CD14-positive monocyte (primary cell): Measurements from ENCODE around the gene TOM1L2. TPM values are rescaled to one million over a fixed set of nuclear protein-coding genes. Genes with fewer than 3 reads are reported as not detected.

Experiments used
- DNase-seq, 3 donors: peaks; one replicate each; pipeline ENCODE4 v3.0.0-alpha.2; 2011 to 2022
- H2AFZ ChIP-seq: 2 replicates; pipeline ENCODE4 v1.6.0; 2012; ENCODE audit warnings: mild to moderate bottlenecking, low read depth, low read length, inconsistent platforms; ENCODE audit not compliant: insufficient read depth, poor library complexity, severe bottlenecking
- H3K27ac ChIP-seq, 2 donors: 1 replicate in 1 of 2; 2 replicates in 1 of 2; pipeline ENCODE4 v1.5.1; 2012 to 2013; ENCODE audit warnings: low read length in 2 of 2, control low read depth in 1 of 2, inconsistent platforms in 1 of 2, low read depth in 1 of 2, mild to moderate bottlenecking in 1 of 2
- H3K27me3 ChIP-seq, 2 donors: one replicate each; pipeline versions ENCODE4 v1.6.0 to v1.6.1; 2011 to 2013; ENCODE audit warnings: low read length in 2 of 2; ENCODE audit not compliant: control insufficient read depth in 2 of 2, insufficient read depth in 2 of 2
- H3K36me3 ChIP-seq, 2 donors: replicated peaks in 1 of 2; 1 replicate in 1 of 2; 2 replicates in 1 of 2; pipeline versions ENCODE4 v1.5.1 to v1.6.1; 2012 to 2013; ENCODE audit warnings: low read length in 2 of 2, control low read depth in 1 of 2, inconsistent platforms in 1 of 2, mild to moderate bottlenecking in 1 of 2; ENCODE audit not compliant: insufficient read depth in 2 of 2, control insufficient read depth in 1 of 2
- H3K4me1 ChIP-seq, 2 donors: 1 replicate in 1 of 2; 2 replicates in 1 of 2; pipeline versions ENCODE4 v1.5.1 to v1.6.1; 2012 to 2013; ENCODE audit warnings: low read length in 2 of 2, control low read depth in 1 of 2, inconsistent platforms in 1 of 2, mild to moderate bottlenecking in 1 of 2, moderate library complexity in 1 of 2; ENCODE audit not compliant: insufficient read depth in 2 of 2, control insufficient read depth in 1 of 2
- H3K4me2 ChIP-seq: replicated peaks from 2 replicates; pipeline ENCODE3; 2012; ENCODE audit warnings: low read length, moderate library complexity, mild to moderate bottlenecking; ENCODE audit not compliant: poor library complexity, severe bottlenecking; ENCODE audit errors: extremely low read depth
- H3K4me3 ChIP-seq, 3 experiments: fragments of 200-600 bp in 1 of 3; sonication (generic) in 1 of 3; replicated peaks in 1 of 3; 1 replicate in 2 of 3; 2 replicates in 1 of 3; pipeline ENCODE4 v1.5.1; 2011 to 2013; ENCODE audit warnings: low read length in 3 of 3, mild to moderate bottlenecking in 3 of 3, control low read depth in 2 of 3, low read depth in 2 of 3, inconsistent platforms in 1 of 3, moderate library complexity in 1 of 3
- H3K79me2 ChIP-seq: 2 replicates; pipeline ENCODE4 v1.6.0; 2012; ENCODE audit warnings: mild to moderate bottlenecking, control low read depth, inconsistent platforms, low read length, moderate library complexity; ENCODE audit not compliant: insufficient read depth
- H3K9ac ChIP-seq: 2 replicates; pipeline ENCODE4 v1.6.0; 2017; ENCODE audit warnings: low read length, mild to moderate bottlenecking; ENCODE audit not compliant: insufficient read depth, poor library complexity, severe bottlenecking
- H3K9me3 ChIP-seq, 2 donors: replicated peaks in 1 of 2; 1 replicate in 1 of 2; 2 replicates in 1 of 2; pipeline versions ENCODE4 v1.5.1 to v1.6.1; 2012 to 2013; ENCODE audit warnings: low read length in 2 of 2, control low read depth in 1 of 2; ENCODE audit not compliant: control insufficient read depth in 1 of 2, insufficient read depth in 1 of 2
- H4K20me1 ChIP-seq: 2 replicates; pipeline ENCODE4 v1.6.0; 2012; ENCODE audit warnings: mild to moderate bottlenecking, low read length, control low read depth, moderate library complexity; ENCODE audit not compliant: insufficient read depth
- H3K27ac Mint-ChIP-seq, 7 donors: one replicate each; pipeline ENCODE4 v1.8.0; 2020; ENCODE audit warnings: mild to moderate bottlenecking in 7 of 7, mixed read lengths in 7 of 7, moderate library complexity in 6 of 7, inconsistent platforms in 2 of 7
- H3K27me3 Mint-ChIP-seq, 3 donors: one replicate each; pipeline ENCODE4 v1.8.0; 2021 to 2022; ENCODE audit warnings: low read depth in 3 of 3, mild to moderate bottlenecking in 3 of 3, mixed read lengths in 3 of 3, moderate library complexity in 3 of 3, inconsistent platforms in 1 of 3
- H3K36me3 Mint-ChIP-seq, 2 donors: one replicate each; pipeline ENCODE4 v1.8.0; 2020; ENCODE audit warnings: mixed read lengths in 2 of 2, inconsistent platforms in 1 of 2, mild to moderate bottlenecking in 1 of 2
- H3K4me1 Mint-ChIP-seq: one replicate; pipeline ENCODE4 v1.8.0; 2020; ENCODE audit warnings: mild to moderate bottlenecking, mixed read lengths
- H3K4me3 Mint-ChIP-seq, 2 donors: one replicate each; pipeline ENCODE4 v1.8.0; 2020; ENCODE audit warnings: mild to moderate bottlenecking in 2 of 2, mixed read lengths in 2 of 2, moderate library complexity in 1 of 2
- H3K9me3 Mint-ChIP-seq, 7 donors: one replicate each; pipeline ENCODE4 v1.8.0; 2020 to 2022; ENCODE audit warnings: mixed read lengths in 7 of 7, mild to moderate bottlenecking in 6 of 7, moderate library complexity in 6 of 7, inconsistent platforms in 2 of 7
- WGBS: methylation state at CpG from one replicate; pipeline ENCODE4 v1.1.5; 2013; ENCODE audit warnings: missing lambda C conversion rate; ENCODE audit not compliant: insufficient coverage; 5-methylcytosine and 5-hydroxymethylcytosine counted together
- intact Hi-C, 2 donors: fragments of 100-400 bp; cut with micrococcal nuclease; formaldehyde crosslinking; loops; one replicate each; pipeline versions ENCODE4 v1.15.0 to v1.15.1; 2023
- polyA plus RNA-seq, 3 donors: library from polyadenylated mRNA; depleted of rRNA in 1 of 3; unstranded in 2 of 3; stranded (reverse) in 1 of 3; fragments of 300-500 nt in 2 of 3; fragments of >200 nt in 1 of 3; fragmentation: Illumina TruSeq in 2 of 3; gene quantifications; 1 replicate in 2 of 3; 2 replicates in 1 of 3; pipeline ENCODE4 v1.2.3, GENCODE V29; 2012 to 2021
- TF ChIP-seq, protein P1 (sequence below): fragments of 200-600 bp; IDR thresholded peaks from one replicate; pipeline ENCODE4 v1.8.0; 2022; ENCODE audit warnings: antibody characterized with exemption, mild to moderate bottlenecking

The TOM1L2 gene
- polyA plus RNA-seq, 3 donors: 1.7 to 28.2 (median 2.8) TPM

DNA sequence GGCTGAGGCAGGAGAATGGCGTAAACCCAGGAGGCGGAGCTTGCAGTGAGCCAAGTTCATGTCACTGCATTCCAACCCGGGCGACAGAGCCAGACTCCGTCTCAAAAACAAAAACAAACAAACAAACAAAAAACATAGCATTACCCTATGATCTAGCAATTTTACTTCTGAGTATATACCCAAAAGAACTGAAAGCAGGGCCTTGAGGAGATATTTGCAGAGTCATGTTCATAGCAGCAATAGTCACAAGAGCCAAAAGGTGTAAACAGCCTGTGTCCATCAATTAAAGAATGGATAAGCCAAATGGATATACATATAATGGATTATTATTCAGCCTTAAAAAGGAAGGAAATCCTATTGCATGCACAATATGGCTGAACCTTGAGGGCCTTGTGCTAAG is 63.1 kb downstream of the TOM1L2 start:
- Mint-ChIP-seq H3K27me3 (peaks cover 0 to 1% (median 0%) of the 10 kb centered on the region in 3 donors), H3K4me3 (no peak overlapping the region), H3K9me3 (no peaks in the 10 kb centered on the region), H3K36me3 (peaks cover 25 to 30% of the 10 kb centered on the region in 2 donors), H3K4me1 (peaks cover 7% of the 10 kb centered on the region), H3K27ac (no peak overlapping the region)
- Histone ChIP-seq H3K9ac (no peak overlapping the region), H3K4me2 (no peak overlapping the region), H3K27ac (no peak overlapping the region), H3K9me3 (no peaks in the 10 kb centered on the region), H3K36me3 (peaks cover 10 to 31% of the 10 kb centered on the region in 2 donors), H3K4me1 (peaks cover 4 to 6% of the 10 kb centered on the region in 2 donors), H3K79me2 (no peaks in the 10 kb centered on the region), H4K20me1 (no peaks in the 10 kb centered on the region), H3K4me3 (no peak overlapping the region), H3K27me3 (no peaks in the 10 kb centered on the region), H2AFZ (no peak overlapping the region)
- TF ChIP-seq, protein P1, sequence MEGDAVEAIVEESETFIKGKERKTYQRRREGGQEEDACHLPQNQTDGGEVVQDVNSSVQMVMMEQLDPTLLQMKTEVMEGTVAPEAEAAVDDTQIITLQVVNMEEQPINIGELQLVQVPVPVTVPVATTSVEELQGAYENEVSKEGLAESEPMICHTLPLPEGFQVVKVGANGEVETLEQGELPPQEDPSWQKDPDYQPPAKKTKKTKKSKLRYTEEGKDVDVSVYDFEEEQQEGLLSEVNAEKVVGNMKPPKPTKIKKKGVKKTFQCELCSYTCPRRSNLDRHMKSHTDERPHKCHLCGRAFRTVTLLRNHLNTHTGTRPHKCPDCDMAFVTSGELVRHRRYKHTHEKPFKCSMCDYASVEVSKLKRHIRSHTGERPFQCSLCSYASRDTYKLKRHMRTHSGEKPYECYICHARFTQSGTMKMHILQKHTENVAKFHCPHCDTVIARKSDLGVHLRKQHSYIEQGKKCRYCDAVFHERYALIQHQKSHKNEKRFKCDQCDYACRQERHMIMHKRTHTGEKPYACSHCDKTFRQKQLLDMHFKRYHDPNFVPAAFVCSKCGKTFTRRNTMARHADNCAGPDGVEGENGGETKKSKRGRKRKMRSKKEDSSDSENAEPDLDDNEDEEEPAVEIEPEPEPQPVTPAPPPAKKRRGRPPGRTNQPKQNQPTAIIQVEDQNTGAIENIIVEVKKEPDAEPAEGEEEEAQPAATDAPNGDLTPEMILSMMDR: no peak
- intact Hi-C loops: no loop called here
- no peak for DNase-seq
- 100% methylated on average over 4 of the region's 5 CpGs for WGBS

DNA sequence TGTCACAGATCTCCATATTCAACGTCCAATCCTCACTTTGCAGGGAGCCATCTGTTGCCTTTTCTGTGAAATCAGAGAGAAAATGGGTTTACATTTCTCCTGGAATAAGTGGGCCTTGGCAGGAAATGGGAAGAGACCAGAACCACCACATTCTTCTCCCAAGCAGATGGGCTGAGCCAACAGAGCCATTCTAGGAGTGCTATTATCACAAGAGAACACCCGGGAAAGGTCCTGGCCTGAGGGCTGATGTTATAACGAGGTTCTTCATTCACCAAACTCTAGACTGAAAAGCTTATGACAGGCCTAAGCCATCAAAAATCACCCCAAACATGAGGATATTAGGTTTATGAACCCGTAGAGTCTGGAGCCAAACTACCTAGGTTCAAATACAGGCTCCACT is 64.7 kb downstream of the TOM1L2 start:
- Histone ChIP-seq H3K79me2 (no peaks in the 10 kb centered on the region), H3K4me3 (no peak overlapping the region), H4K20me1 (no peaks in the 10 kb centered on the region), H3K36me3 (peaks cover 10 to 31% of the 10 kb centered on the region in 2 donors), H3K9me3 (no peaks in the 10 kb centered on the region), H2AFZ (no peak overlapping the region), H3K4me2 (no peak overlapping the region), H3K9ac (no peak overlapping the region), H3K27me3 (no peaks in the 10 kb centered on the region), H3K4me1 (no peaks in the 10 kb centered on the region), H3K27ac (no peak overlapping the region)
- 100% methylated on average over 2 of the region's 4 CpGs for WGBS
- peaks cover 0 to 1% (median 0%) of the 10 kb centered on the region in 3 donors for H3K27me3 Mint-ChIP-seq
- DNase-seq: no peak
- H3K4me3 Mint-ChIP-seq: no peak overlapping the region
- intact Hi-C loops: no loop called here
- H3K4me1 Mint-ChIP-seq: peaks cover 3% of the 10 kb centered on the region
- TF ChIP-seq, protein P1: no peak
- H3K9me3 Mint-ChIP-seq: no peaks in the 10 kb centered on the region
- H3K36me3 Mint-ChIP-seq: peaks cover 28 to 32% of the 10 kb centered on the region in 2 donors
- H3K27ac Mint-ChIP-seq: peak overlapping the region in 1 of 7 donors; percentile 26
